ENCODE results near the gene ADAMTS17. TPM values are rescaled to one million over a fixed set of nuclear protein-coding genes. Genes with fewer than 3 reads are reported as not detected.
A peak's percentile ranks its signal among the peaks of the same experiment; 100 is the strongest.
"Not testable (repeated sequence)": the region's sequence is repeated elsewhere in the genome, so short reads cannot be mapped to it uniquely, and the experiment has no call there.

Gene ADAMTS17

GRCh38 chr15:99931703-99932603 is 409.8 kb downstream of the ADAMTS17 start:
- Histone ChIP-seq H3K36me3 (ENCODE audit: insufficient read depth, low read length) (no peaks in the 10 kb centered on the region), H3K9me3 (replicated peaks; ENCODE audit: low read length) (no peaks in the 10 kb centered on the region), H3K4me3 (ENCODE audit: low read length) (no peak overlapping the region), H3K9ac (ENCODE audit: low read depth, low read length) (no peak overlapping the region), H3K4me2 (ENCODE audit: low read length) (no peak overlapping the region), H3K27me3 (ENCODE audit: control insufficient read depth, insufficient read depth, low read length) (peaks cover 8% of the 10 kb centered on the region), H3K4me1 (ENCODE audit: control insufficient read depth, insufficient read depth, low read length) (peaks cover 14% of the 10 kb centered on the region)

- Histone ChIP-seq H3K4me2 (ENCODE audit: low read length) (no peak overlapping the region), H3K9ac (ENCODE audit: low read depth, low read length) (no peak overlapping the region), H3K36me3 (ENCODE audit: insufficient read depth, low read length) (no peaks in the 10 kb centered on the region), H3K4me3 (ENCODE audit: low read length) (no peak overlapping the region), H3K9me3 (replicated peaks; ENCODE audit: low read length) (no peaks in the 10 kb centered on the region), H3K27me3 (ENCODE audit: control insufficient read depth, insufficient read depth, low read length) (peaks cover 8% of the 10 kb centered on the region), H3K4me1 (ENCODE audit: control insufficient read depth, insufficient read depth, low read length) (peaks cover 14% of the 10 kb centered on the region)
Observed at GRCh38 chr15:99930696-99931095, 411.1 kb downstream of the ADAMTS17 start.

- Histone ChIP-seq H3K4me1 (ENCODE audit: control insufficient read depth, insufficient read depth, low read length) (peaks cover 14% of the 10 kb centered on the region), H3K9me3 (replicated peaks; ENCODE audit: low read length) (no peaks in the 10 kb centered on the region), H3K27me3 (ENCODE audit: control insufficient read depth, insufficient read depth, low read length) (peaks cover 3% of the 10 kb centered on the region), H3K4me3 (ENCODE audit: low read length) (no peak overlapping the region), H3K4me2 (ENCODE audit: low read length) (no peak overlapping the region), H3K9ac (ENCODE audit: low read depth, low read length) (no peak overlapping the region), H3K36me3 (ENCODE audit: insufficient read depth, low read length) (no peaks in the 10 kb centered on the region)
Observed at GRCh38 chr15:99929266-99929665, 412.5 kb downstream of the ADAMTS17 start.

- H3K4me1 ChIP-seq (ENCODE audit: control insufficient read depth, insufficient read depth, low read length) = peaks cover 14% of the 10 kb centered on the region
- peak overlapping the region; percentile 64 for H3K9ac ChIP-seq (ENCODE audit: low read depth, low read length)
- no peaks in the 10 kb centered on the region for H3K36me3 ChIP-seq (ENCODE audit: insufficient read depth, low read length)
- no peaks in the 10 kb centered on the region for H3K9me3 ChIP-seq (replicated peaks; ENCODE audit: low read length)
- peaks cover 3% of the 10 kb centered on the region for H3K27me3 ChIP-seq (ENCODE audit: control insufficient read depth, insufficient read depth, low read length)
- peak overlapping the region; percentile 69 for H3K4me3 ChIP-seq (ENCODE audit: low read length)
- H3K4me2 ChIP-seq (ENCODE audit: low read length) = peak overlapping the region; percentile 95
Observed at GRCh38 chr15:99928429-99928981, 413.3 kb downstream of the ADAMTS17 start.

- not testable (repeated sequence) for H3K27me3 ChIP-seq (ENCODE audit: control insufficient read depth, insufficient read depth, low read length); H3K4me1 ChIP-seq (ENCODE audit: control insufficient read depth, insufficient read depth, low read length); H3K4me3 ChIP-seq (ENCODE audit: low read length); H3K9me3 ChIP-seq (replicated peaks; ENCODE audit: low read length); H3K4me2 ChIP-seq (ENCODE audit: low read length); H3K36me3 ChIP-seq (ENCODE audit: insufficient read depth, low read length); H3K9ac ChIP-seq (ENCODE audit: low read depth, low read length)
Observed at GRCh38 chr15:99926532-99926931, 415.2 kb downstream of the ADAMTS17 start.

- peaks cover 14% of the 10 kb centered on the region for H3K27me3 ChIP-seq (ENCODE audit: control insufficient read depth, insufficient read depth, low read length)
- no peaks in the 10 kb centered on the region for H3K36me3 ChIP-seq (ENCODE audit: insufficient read depth, low read length)
- peaks cover 8% of the 10 kb centered on the region for H3K4me1 ChIP-seq (ENCODE audit: control insufficient read depth, insufficient read depth, low read length)
- no peak overlapping the region for H3K9ac ChIP-seq (ENCODE audit: low read depth, low read length)
- H3K4me2 ChIP-seq (ENCODE audit: low read length) = peak overlapping the region; percentile 48
- H3K9me3 ChIP-seq (replicated peaks; ENCODE audit: low read length) = no peaks in the 10 kb centered on the region
- H3K4me3 ChIP-seq (ENCODE audit: low read length) = peak overlapping the region; percentile 53
Observed at GRCh38 chr15:99925661-99926461, 415.9 kb downstream of the ADAMTS17 start.

- Histone ChIP-seq H3K4me2 (ENCODE audit: low read length) (no peak overlapping the region), H3K27me3 (ENCODE audit: control insufficient read depth, insufficient read depth, low read length) (peaks cover 23% of the 10 kb centered on the region), H3K36me3 (ENCODE audit: insufficient read depth, low read length) (no peaks in the 10 kb centered on the region), H3K4me1 (ENCODE audit: control insufficient read depth, insufficient read depth, low read length) (peaks cover 3% of the 10 kb centered on the region), H3K9ac (ENCODE audit: low read depth, low read length) (no peak overlapping the region), H3K4me3 (ENCODE audit: low read length) (no peak overlapping the region), H3K9me3 (replicated peaks; ENCODE audit: low read length) (no peaks in the 10 kb centered on the region)
Observed at GRCh38 chr15:99923711-99924110, 418.1 kb downstream of the ADAMTS17 start.

Small RNA genes lying within 50 kb of the gene (small RNA-seq; reads per million reads assigned to genes)
- gene RNA5SP402 = not detected

Data from skeletal muscle satellite cell (primary cell).